GM21737 (cell line): ENCODE measurements around the gene KPRP.

Experiments used
- ATAC-seq: cut with Tn5 transposase; IDR thresholded peaks from one replicate; pipeline ENCODE4 v1.9.1; 2021; ENCODE audit warnings: mild to moderate bottlenecking, moderate library complexity; ENCODE audit not compliant: unreplicated experiment

Gene KPRP

DNA sequence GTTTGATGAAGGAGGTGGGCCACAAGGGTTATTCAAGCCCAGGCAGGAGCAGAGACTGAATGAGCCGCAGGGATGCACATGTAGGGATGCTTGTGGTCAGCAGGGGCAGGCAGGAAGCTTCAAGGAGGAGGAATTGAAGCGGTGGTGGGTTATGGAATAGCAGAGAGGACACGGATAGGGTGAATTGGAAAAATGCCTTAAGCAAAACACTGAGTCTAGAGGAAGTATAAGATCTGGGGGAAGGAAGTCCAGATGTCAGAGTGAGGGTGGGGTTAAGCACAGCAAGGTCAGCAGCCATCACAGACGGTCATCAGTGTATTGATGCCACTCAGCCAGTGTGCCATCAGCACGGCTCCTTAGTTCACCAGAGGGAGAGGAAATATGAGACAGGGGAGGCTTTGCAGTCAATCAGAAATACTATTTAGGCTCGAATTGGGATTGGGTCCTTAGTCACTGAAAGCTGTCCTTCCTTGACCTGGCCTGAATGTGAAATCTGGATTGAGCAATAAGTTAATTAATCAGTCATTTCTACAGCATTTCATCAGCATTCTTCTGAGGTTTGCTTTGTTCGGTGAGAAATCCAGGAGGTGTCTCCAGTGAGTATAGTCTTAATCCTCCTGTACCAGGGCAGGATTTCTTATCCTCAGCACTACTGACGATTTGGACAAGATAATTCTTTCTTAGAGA is 11.2 kb downstream of the KPRP start:
- no peak for ATAC-seq

DNA sequence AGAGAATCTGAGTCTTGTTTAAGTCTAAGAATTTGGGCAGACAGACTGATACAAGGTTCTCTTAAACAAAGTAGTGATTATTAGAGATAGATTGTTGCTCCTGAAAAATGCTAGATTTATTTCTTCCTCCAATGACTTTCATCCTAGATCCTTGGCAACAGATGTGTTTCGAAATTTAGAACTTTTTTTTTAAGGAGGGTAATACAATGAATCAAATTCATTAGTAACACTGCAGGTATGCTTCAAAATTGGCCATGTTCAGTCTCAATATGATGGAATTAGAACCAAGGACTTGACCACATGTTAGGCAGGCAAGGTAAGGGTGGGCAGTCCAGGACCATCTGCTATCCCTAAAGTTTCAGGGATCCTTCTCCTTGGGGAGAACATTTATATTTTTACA is 12.6 kb downstream of the KPRP start:
- no peak for ATAC-seq

GRCh38 chr1:152774875-152775274 is 17.1 kb downstream of the KPRP start, which contains the start of gene LCE1F:
Gene LCE1F (plus strand): TSS chr1:152775140. CDS start chr1:152776372, 1,232 bp downstream.
- no peak for ATAC-seq

GRCh38 chr1:152776361-152776760 is 18.5 kb downstream of the KPRP start:
- no peak for ATAC-seq

GRCh38 chr1:152777510-152778137 is 19.8 kb downstream of the KPRP start:
- ATAC-seq, result no peak

DNA sequence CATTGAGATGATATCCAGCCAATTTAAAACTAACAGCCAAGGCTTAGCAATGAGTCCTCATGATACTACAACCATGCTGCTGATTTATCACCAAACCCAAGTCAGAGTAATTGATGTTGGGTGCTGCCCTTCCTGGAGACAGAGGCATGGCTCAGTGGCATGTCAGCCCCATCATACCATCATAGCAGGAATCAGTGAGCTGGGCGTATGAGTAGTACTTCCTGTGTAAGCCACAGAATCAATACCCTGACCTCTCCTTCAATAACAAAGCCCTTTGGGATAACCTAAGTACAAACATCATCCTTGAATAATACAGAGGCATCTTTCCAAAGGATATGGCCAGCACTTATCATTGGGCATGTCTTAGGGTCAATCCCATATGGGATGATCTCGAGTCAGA is 25.3 kb downstream of the KPRP start:
- no peak for ATAC-seq

DNA sequence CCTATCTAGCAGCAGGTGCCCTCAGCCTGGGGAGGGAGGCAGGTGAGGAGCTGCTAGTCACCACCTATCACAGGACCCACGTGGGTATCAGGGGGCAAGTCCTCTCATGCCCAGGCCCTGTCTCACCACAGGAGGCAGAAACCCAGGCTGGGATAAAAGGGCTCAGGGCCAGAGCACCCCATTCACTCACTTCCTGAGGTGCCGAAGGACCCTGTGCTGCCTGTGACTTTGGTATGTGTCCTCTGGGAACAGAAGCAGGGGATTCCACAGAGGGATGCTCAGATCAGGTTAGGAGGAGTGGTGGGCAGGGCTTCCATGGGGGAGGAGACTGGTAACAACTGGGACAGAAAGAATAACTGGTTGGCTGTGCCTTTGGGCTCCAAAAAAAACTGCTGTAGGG is 28.3 kb downstream of the KPRP start, which contains the start of gene LCE1E:
Gene LCE1E (plus strand): TSS at position 181 of the 400 bp plus-strand sequence. CDS start 1,043 bp downstream, outside the sequence.
- no peak for ATAC-seq

- ATAC-seq, result no peak
These were observed 37.9 kb downstream of the KPRP start for GRCh38 chr1:152795686-152796085.

- no peak for ATAC-seq
These were observed 38.6 kb downstream of the KPRP start, which contains the start of gene LCE1D for GRCh38 chr1:152796421-152796820. Gene LCE1D (plus strand): TSS chr1:152796721. CDS start chr1:152797795, 1,074 bp downstream.

DNA sequence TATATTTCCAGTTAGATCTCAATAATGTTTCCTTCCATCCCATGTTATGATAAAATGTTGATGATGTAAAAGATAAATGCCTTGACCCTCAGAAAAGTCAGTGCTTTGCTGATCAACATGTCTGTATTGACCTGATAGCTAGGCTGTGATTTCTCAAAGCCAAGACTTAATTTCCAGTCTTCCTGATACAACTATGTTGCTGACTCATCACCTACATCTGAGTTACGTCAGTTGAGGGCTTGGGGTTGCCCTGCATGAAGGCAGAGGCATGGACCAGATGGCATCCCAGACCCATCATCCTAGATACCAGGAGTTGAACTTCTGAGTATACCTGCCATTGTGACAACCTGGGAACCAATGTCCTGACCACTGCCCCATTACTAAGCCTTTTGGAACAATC is 43.5 kb downstream of the KPRP start:
- ATAC-seq, result no peak

DNA sequence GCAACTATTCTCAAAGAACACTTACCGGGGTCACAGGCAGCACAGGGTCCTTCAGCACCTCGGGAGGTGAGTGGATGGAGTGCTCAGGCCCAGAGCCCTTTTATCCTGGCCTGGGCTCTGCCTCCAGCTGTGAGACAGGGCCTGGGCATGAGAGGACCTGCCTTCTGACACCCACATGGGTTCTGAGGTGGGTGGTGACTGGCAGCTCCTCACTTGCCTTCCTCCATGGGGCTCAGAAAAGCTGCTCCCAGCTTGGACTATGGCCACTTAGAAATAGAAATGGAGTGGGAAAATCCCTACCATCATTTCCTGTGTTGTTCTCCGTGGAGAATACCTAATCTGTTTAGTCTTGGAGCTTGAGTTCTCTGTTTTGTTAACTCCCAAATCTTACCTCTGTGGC is 48.8 kb downstream of the KPRP start, which contains the start of gene LCE1C:
Gene LCE1C (minus strand): TSS at position 76 of the 400 bp plus-strand sequence. CDS start 1,173 bp downstream, outside the sequence.
- ATAC-seq, result no peak

- no peak for ATAC-seq
These were observed 53.2 kb downstream of the KPRP start for GRCh38 chr1:152811050-152811449.
